ENCODE results near the gene DCC. TPM values are rescaled to one million over a fixed set of nuclear protein-coding genes. Genes with fewer than 3 reads are reported as not detected.

DCC gene
- total RNA-seq = under 0.01 TPM in 1 of 2 replicates, not detected in the other

DNA sequence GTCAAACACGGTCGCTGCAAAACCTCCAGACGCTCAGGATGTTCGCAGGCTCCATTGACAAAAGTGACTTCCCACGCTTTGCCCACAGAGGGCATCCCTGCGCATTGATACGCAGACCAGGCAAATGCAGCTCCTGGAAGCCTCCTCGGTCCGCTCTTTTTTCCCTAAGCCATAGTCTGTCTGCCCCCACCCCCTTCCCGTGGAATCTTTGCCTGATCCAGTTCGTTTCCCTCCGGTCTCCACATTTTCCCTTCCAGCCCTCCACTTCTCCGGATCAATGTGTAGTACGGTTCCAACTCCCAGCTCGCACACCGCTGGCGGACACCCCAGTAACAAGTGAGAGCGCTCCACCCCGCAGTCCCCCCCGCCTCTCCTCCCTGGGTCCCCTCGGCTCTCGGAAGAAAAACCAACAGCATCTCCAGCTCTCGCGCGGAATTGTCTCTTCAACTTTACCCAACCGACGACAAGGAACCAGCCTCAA is at the start of gene DCC:
Gene DCC, plus strand, starts transcription at position 307 of the 481 bp plus-strand sequence. CDS start 591 bp downstream, outside the sequence.

Data from pericardium fibroblast (primary cell).